Stomach (tissue), 4 donors: ENCODE measurements around the gene MOCS2.

ENCODE experiments used
- CTCF ChIP-seq, 7 experiments: fragments of 450-650 bp in 4 of 7; fragments of 200-600 bp in 3 of 7; sonication (generic) in 3 of 7; IDR thresholded peaks; one replicate each; pipeline ENCODE4 v1.5.1; 2016 to 2019; ENCODE audit warnings: antibody characterized with exemption in 7 of 7, control low read depth in 2 of 7, mild to moderate bottlenecking in 1 of 7
- EP300 ChIP-seq: sonication (generic); formaldehyde crosslinking; IDR thresholded peaks from one replicate; pipeline ENCODE4 v1.6.1; 2017; ENCODE audit warnings: antibody characterized with exemption
- POLR2A ChIP-seq, 4 donors: fragments of 450-650 bp; IDR thresholded peaks; one replicate each; pipeline ENCODE4 v1.6.1; 2016; ENCODE audit warnings: antibody characterized with exemption in 4 of 4, control low read depth in 2 of 4, mild to moderate bottlenecking in 1 of 4, moderate library complexity in 1 of 4
- POLR2AphosphoS5 ChIP-seq, 3 donors: sonication (generic); formaldehyde crosslinking; IDR thresholded peaks; one replicate each; pipeline ENCODE4 v1.6.1; 2016; ENCODE audit warnings: antibody characterized with exemption in 3 of 3

GRCh38 chr5:53090229-53090628, 19.3 kb downstream of the MOCS2 start:
- TF ChIP-seq CTCF (IDR thresholded peaks at IDR 0.05) (no peak), POLR2AphosphoS5 (IDR thresholded peaks at IDR 0.05) (no peak), POLR2A (IDR thresholded peaks at IDR 0.05) (no peak), EP300 (no peak)
